GM23338 (cell line): Measurements from ENCODE around the gene PLEKHJ1. TPM values are rescaled to one million over a fixed set of nuclear protein-coding genes. Genes with fewer than 3 reads are reported as not detected.

Experiments
- ATAC-seq: fragments of 200-7000 bp; cut with Tn5 transposase; 3 replicates; pipeline ENCODE4 v1.9.1; 2020
- DNase-seq: peaks from one replicate; pipeline ENCODE4 v3.0.0-alpha.2; 2015; ENCODE audit warnings: low spot score
- H2AFZ ChIP-seq: fragments of 200-600 bp; sonication (generic); 2 replicates; pipeline ENCODE4 v1.8.0; 2016; ENCODE audit warnings: antibody characterized with exemption, mild to moderate bottlenecking, moderate library complexity
- H3F3A ChIP-seq: fragments of 200-600 bp; sonication (generic); replicated peaks from 2 replicates; pipeline ENCODE4 v1.8.0; 2017; ENCODE audit warnings: antibody characterized with exemption, mixed run types, low read depth
- H3K27ac ChIP-seq: fragments of 200-600 bp; sonication (generic); 2 replicates; pipeline ENCODE4 v1.6.1; 2016; ENCODE audit warnings: low read depth
- H3K27me3 ChIP-seq: fragments of 200-600 bp; sonication (generic); 2 replicates; pipeline ENCODE4 v1.8.0; 2016; ENCODE audit warnings: mild to moderate bottlenecking, mixed run types, moderate library complexity; ENCODE audit not compliant: insufficient read depth
- H3K36me3 ChIP-seq: fragments of 200-600 bp; sonication (generic); 2 replicates; pipeline ENCODE4 v1.8.0; 2016; ENCODE audit warnings: mild to moderate bottlenecking; ENCODE audit not compliant: insufficient read depth
- H3K4me1 ChIP-seq: fragments of 200-600 bp; sonication (generic); 2 replicates; pipeline ENCODE4 v1.8.0; 2016; ENCODE audit warnings: mild to moderate bottlenecking, moderate library complexity; ENCODE audit not compliant: insufficient read depth
- H3K4me2 ChIP-seq: fragments of 200-600 bp; sonication (generic); 2 replicates; pipeline ENCODE4 v1.7.1; 2017; ENCODE audit warnings: mixed run types
- H3K4me3 ChIP-seq: fragments of 200-600 bp; sonication (generic); 2 replicates; pipeline ENCODE4 v1.6.1; 2016; ENCODE audit warnings: mixed run types
- H3K79me2 ChIP-seq: fragments of 200-600 bp; sonication (generic); replicated peaks from 2 replicates; pipeline ENCODE4 v1.8.0; 2017; ENCODE audit warnings: mild to moderate bottlenecking; ENCODE audit not compliant: insufficient read depth
- H3K9me2 ChIP-seq: fragments of 200-600 bp; sonication (generic); 2 replicates; pipeline ENCODE4 v1.8.0; 2017; ENCODE audit not compliant: insufficient read depth
- H4K20me1 ChIP-seq: fragments of 200-600 bp; sonication (generic); replicated peaks from 2 replicates; pipeline ENCODE4 v1.8.0; 2017; ENCODE audit warnings: mild to moderate bottlenecking; ENCODE audit not compliant: insufficient read depth
- H3K27ac Mint-ChIP-seq: 2 replicates; pipeline ENCODE4 v1.8.0; 2020; ENCODE audit warnings: inconsistent platforms, mild to moderate bottlenecking, moderate library complexity, mixed read lengths
- H3K27me3 Mint-ChIP-seq: 3 replicates; pipeline ENCODE4 v1.8.0; 2022; ENCODE audit warnings: low read depth, mild to moderate bottlenecking, moderate library complexity, mixed read lengths, inconsistent platforms; ENCODE audit not compliant: insufficient read depth, poor library complexity
- H3K36me3 Mint-ChIP-seq: 3 replicates; pipeline ENCODE4 v1.8.0; 2021; ENCODE audit warnings: low read depth, mild to moderate bottlenecking, inconsistent platforms, moderate library complexity, mixed read lengths
- H3K4me1 Mint-ChIP-seq: 3 replicates; pipeline ENCODE4 v1.8.0; 2020; ENCODE audit warnings: mild to moderate bottlenecking, inconsistent platforms, mixed read lengths
- H3K4me3 Mint-ChIP-seq: 3 replicates; pipeline ENCODE4 v1.8.0; 2021; ENCODE audit warnings: moderate library complexity, mild to moderate bottlenecking, inconsistent platforms, mixed read lengths
- H3K9me3 Mint-ChIP-seq: 3 replicates; pipeline ENCODE4 v1.8.0; 2020; ENCODE audit warnings: moderate library complexity, mild to moderate bottlenecking, inconsistent platforms, mixed read lengths
- ETS1 ChIP-seq: IDR thresholded peaks from 2 replicates; pipeline ENCODE4 v1.6.1; 2016; ENCODE audit warnings: antibody characterized with exemption
- EZH2 ChIP-seq: fragments of 200-600 bp; sonication (generic); IDR thresholded peaks from one replicate; pipeline ENCODE4 v1.8.0; 2017; ENCODE audit warnings: antibody characterized with exemption, mild to moderate bottlenecking, low read depth; ENCODE audit not compliant: unreplicated experiment
- JUNB ChIP-seq: IDR thresholded peaks from one replicate; pipeline ENCODE4 v1.6.1; 2016; ENCODE audit warnings: antibody characterized with exemption; ENCODE audit not compliant: unreplicated experiment
- NANOG ChIP-seq: IDR thresholded peaks from 2 replicates; pipeline ENCODE4 v1.6.1; 2016; ENCODE audit warnings: antibody characterized with exemption, borderline replicate concordance
- STAT1 ChIP-seq: IDR thresholded peaks from one replicate; pipeline ENCODE4 v1.6.1; 2016; ENCODE audit warnings: antibody characterized with exemption; ENCODE audit not compliant: unreplicated experiment
- ZNF114 ChIP-seq: fragments of 250-450 bp; sonication (Bioruptor Pico); IDR thresholded peaks from 2 replicates; pipeline ENCODE4 v1.5.0; 2020; ENCODE audit warnings: mild to moderate bottlenecking, moderate library complexity
- polyA plus RNA-seq: library from polyadenylated mRNA; unstranded; fragments of >200 nt; fragmentation: Nextera tagmentation; extraction: Ambion mirVana; gene quantifications from 2 replicates; pipeline ENCODE4 v1.2.1, GENCODE V29; 2016
- total RNA-seq: library from RNA; depleted of rRNA; stranded (reverse); fragments of >200 nt; shearing (Covaris generic); gene quantifications from 2 replicates; pipeline ENCODE4 v1.2.3, GENCODE V29; 2014
- TF ChIP-seq, protein P1 (sequence below), 2 experiments: fragments of 200-600 bp in 1 of 2; sonication (generic) in 1 of 2; conservative IDR thresholded peaks; 2 replicates each; pipeline versions ENCODE4 v1.5.1 to v1.6.1; 2016 to 2017; ENCODE audit warnings: antibody characterized with exemption in 2 of 2, low read depth in 2 of 2, mild to moderate bottlenecking in 2 of 2, moderate library complexity in 1 of 2
- TF ChIP-seq, protein P2 (sequence below): fragments of 250-450 bp; sonication (Bioruptor Pico); IDR thresholded peaks from 2 replicates; pipeline ENCODE4 v1.5.0; 2020; ENCODE audit warnings: mild to moderate bottlenecking, moderate library complexity

Gene PLEKHJ1
- total and polyA plus RNA-seq, 2 experiments from 2014 or later: 146 to 210 TPM

GRCh38 chr19:2186071-2186846, 49.9 kb downstream of the PLEKHJ1 start:
- peaks cover 16% of the 10 kb centered on the region; the same call in 1 of the 2 replicates for H4K20me1 ChIP-seq
- H3K27ac Mint-ChIP-seq: no peak overlapping the region

More at GRCh38 chr19:2186071-2186846, 49.9 kb downstream of the PLEKHJ1 start:
- ATAC-seq (no peak), DNase-seq (no peak)
- no peaks in the 10 kb centered on the region for H3K9me2 ChIP-seq
- no peaks in the 10 kb centered on the region for H3K36me3 ChIP-seq
- Mint-ChIP-seq H3K36me3 (peaks cover 38% of the 10 kb centered on the region), H3K4me3 (no peak overlapping the region), H3K27me3 (peaks cover 8% of the 10 kb centered on the region), H3K9me3 (no peaks in the 10 kb centered on the region), H3K4me1 (peaks cover 2% of the 10 kb centered on the region; the same call in 1 of the 3 replicates)
- H3K27ac ChIP-seq: peak overlapping the region; percentile 66; the same call in 1 of the 2 replicates
- H3K4me2 ChIP-seq: no peak overlapping the region
- no peaks in the 10 kb centered on the region for H3K4me1 ChIP-seq
- no peaks in the 10 kb centered on the region for H3K27me3 ChIP-seq
- H3F3A ChIP-seq: 0 out of 2 replicates have a peak, but pooled peaks cover 4% of the 10 kb centered on the region
- peaks cover 39% of the 10 kb centered on the region for H3K79me2 ChIP-seq
- no peak overlapping the region for H3K4me3 ChIP-seq
- TF ChIP-seq JUNB (no peak), NANOG (no peak), EZH2 (no peak), STAT1 (no peak), ETS1 (no peak), ZNF114 (CRISPR knock-in tag) (no peak)
- TF ChIP-seq, protein P1, sequence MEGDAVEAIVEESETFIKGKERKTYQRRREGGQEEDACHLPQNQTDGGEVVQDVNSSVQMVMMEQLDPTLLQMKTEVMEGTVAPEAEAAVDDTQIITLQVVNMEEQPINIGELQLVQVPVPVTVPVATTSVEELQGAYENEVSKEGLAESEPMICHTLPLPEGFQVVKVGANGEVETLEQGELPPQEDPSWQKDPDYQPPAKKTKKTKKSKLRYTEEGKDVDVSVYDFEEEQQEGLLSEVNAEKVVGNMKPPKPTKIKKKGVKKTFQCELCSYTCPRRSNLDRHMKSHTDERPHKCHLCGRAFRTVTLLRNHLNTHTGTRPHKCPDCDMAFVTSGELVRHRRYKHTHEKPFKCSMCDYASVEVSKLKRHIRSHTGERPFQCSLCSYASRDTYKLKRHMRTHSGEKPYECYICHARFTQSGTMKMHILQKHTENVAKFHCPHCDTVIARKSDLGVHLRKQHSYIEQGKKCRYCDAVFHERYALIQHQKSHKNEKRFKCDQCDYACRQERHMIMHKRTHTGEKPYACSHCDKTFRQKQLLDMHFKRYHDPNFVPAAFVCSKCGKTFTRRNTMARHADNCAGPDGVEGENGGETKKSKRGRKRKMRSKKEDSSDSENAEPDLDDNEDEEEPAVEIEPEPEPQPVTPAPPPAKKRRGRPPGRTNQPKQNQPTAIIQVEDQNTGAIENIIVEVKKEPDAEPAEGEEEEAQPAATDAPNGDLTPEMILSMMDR (conservative IDR thresholded peaks at IDR 0.05; ENCODE audit: low read depth in 2 of 2): no peak
- TF ChIP-seq, protein P2, sequence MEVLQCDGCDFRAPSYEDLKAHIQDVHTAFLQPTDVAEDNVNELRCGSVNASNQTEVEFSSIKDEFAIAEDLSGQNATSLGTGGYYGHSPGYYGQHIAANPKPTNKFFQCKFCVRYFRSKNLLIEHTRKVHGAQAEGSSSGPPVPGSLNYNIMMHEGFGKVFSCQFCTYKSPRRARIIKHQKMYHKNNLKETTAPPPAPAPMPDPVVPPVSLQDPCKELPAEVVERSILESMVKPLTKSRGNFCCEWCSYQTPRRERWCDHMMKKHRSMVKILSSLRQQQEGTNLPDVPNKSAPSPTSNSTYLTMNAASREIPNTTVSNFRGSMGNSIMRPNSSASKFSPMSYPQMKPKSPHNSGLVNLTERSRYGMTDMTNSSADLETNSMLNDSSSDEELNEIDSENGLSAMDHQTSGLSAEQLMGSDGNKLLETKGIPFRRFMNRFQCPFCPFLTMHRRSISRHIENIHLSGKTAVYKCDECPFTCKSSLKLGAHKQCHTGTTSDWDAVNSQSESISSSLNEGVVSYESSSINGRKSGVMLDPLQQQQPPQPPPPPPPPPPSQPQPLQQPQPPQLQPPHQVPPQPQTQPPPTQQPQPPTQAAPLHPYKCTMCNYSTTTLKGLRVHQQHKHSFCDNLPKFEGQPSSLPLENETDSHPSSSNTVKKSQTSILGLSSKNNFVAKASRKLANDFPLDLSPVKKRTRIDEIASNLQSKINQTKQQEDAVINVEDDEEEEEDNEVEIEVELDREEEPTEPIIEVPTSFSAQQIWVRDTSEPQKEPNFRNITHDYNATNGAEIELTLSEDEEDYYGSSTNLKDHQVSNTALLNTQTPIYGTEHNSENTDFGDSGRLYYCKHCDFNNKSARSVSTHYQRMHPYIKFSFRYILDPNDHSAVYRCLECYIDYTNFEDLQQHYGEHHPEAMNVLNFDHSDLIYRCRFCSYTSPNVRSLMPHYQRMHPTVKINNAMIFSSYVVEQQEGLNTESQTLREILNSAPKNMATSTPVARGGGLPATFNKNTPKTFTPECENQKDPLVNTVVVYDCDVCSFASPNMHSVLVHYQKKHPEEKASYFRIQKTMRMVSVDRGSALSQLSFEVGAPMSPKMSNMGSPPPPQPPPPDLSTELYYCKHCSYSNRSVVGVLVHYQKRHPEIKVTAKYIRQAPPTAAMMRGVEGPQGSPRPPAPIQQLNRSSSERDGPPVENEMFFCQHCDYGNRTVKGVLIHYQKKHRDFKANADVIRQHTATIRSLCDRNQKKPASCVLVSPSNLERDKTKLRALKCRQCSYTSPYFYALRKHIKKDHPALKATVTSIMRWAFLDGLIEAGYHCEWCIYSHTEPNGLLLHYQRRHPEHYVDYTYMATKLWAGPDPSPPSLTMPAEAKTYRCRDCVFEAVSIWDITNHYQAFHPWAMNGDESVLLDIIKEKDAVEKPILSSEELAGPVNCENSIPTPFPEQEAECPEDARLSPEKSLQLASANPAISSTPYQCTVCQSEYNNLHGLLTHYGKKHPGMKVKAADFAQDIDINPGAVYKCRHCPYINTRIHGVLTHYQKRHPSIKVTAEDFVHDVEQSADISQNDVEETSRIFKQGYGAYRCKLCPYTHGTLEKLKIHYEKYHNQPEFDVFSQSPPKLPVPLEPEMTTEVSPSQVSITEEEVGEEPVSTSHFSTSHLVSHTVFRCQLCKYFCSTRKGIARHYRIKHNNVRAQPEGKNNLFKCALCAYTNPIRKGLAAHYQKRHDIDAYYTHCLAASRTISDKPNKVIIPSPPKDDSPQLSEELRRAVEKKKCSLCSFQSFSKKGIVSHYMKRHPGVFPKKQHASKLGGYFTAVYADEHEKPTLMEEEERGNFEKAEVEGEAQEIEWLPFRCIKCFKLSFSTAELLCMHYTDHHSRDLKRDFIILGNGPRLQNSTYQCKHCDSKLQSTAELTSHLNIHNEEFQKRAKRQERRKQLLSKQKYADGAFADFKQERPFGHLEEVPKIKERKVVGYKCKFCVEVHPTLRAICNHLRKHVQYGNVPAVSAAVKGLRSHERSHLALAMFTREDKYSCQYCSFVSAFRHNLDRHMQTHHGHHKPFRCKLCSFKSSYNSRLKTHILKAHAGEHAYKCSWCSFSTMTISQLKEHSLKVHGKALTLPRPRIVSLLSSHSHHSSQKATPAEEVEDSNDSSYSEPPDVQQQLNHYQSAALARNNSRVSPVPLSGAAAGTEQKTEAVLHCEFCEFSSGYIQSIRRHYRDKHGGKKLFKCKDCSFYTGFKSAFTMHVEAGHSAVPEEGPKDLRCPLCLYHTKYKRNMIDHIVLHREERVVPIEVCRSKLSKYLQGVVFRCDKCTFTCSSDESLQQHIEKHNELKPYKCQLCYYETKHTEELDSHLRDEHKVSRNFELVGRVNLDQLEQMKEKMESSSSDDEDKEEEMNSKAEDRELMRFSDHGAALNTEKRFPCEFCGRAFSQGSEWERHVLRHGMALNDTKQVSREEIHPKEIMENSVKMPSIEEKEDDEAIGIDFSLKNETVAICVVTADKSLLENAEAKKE (CRISPR knock-in tag): no peak
- H2AFZ ChIP-seq: no peak overlapping the region
